ENCODE data around the gene ICAM1. TPM values are rescaled to one million over a fixed set of nuclear protein-coding genes. Genes with fewer than 3 reads are reported as not detected.

Gene ICAM1
- polyA plus RNA-seq, 1 donor from 2014 or later: not detected

- no peaks in the 10 kb centered on the region for H3K27me3 ChIP-seq (ENCODE audit: insufficient read depth, low read depth, low read length)
- no peaks in the 10 kb centered on the region for H3K79me2 ChIP-seq (replicated peaks; ENCODE audit: insufficient read depth, low read length)
- TF ChIP-seq TAF1 (IDR thresholded peaks at IDR 0.05; ENCODE audit: low read depth) (no peak), EP300 (conservative IDR thresholded peaks at IDR 0.05; ENCODE audit: poor library complexity, severe bottlenecking) (no peak), EZH2 (IDR thresholded peaks at IDR 0.05; ENCODE audit: borderline replicate concordance, insufficient read depth, low read length, poor library complexity, severe bottlenecking) (no peak)
- H3K9ac ChIP-seq (ENCODE audit: low read length): no peak overlapping the region
- no peak overlapping the region for H3K4me3 ChIP-seq (ENCODE audit: low read length)
- no peak overlapping the region for H3K4me2 ChIP-seq (ENCODE audit: low read length)
- no peaks in the 10 kb centered on the region for H4K20me1 ChIP-seq (ENCODE audit: insufficient read depth)
- no peaks in the 10 kb centered on the region for H3K36me3 ChIP-seq (ENCODE audit: insufficient read depth, low read length)
- no peak overlapping the region for H2AFZ ChIP-seq (ENCODE audit: low read depth, low read length)
- H3F3A ChIP-seq (ENCODE audit: insufficient read depth, low read length, poor library complexity, severe bottlenecking): no peaks in the 10 kb centered on the region
- no peaks in the 10 kb centered on the region for H3K9me2 ChIP-seq (ENCODE audit: insufficient read depth, low read length)
- no peak overlapping the region for H3K27ac ChIP-seq (ENCODE audit: low read length)
- H3K9me3 ChIP-seq (ENCODE audit: low read length): no peaks in the 10 kb centered on the region
These were observed 47.0 kb downstream of the ICAM1 start for GRCh38 chr19:10317857-10318462.

GRCh38 chr19:10318807-10319682 is 48.1 kb downstream of the ICAM1 start:
- TF ChIP-seq MXI1 (conservative IDR thresholded peaks at IDR 0.05; ENCODE audit: poor library complexity, severe bottlenecking): no peak
- no peak for TF ChIP-seq REST (IDR thresholded peaks at IDR 0.05; ENCODE audit: borderline replicate concordance)
- TF ChIP-seq EZH2 (IDR thresholded peaks at IDR 0.05; ENCODE audit: borderline replicate concordance, insufficient read depth, low read length, poor library complexity, severe bottlenecking): no peak
- no peak for TF ChIP-seq EP300 (conservative IDR thresholded peaks at IDR 0.05; ENCODE audit: poor library complexity, severe bottlenecking)
- TF ChIP-seq RAD21 (conservative IDR thresholded peaks at IDR 0.05): no peak
- TF ChIP-seq SMC3 (conservative IDR thresholded peaks at IDR 0.05; ENCODE audit: poor library complexity): no peak
- TF ChIP-seq POLR2AphosphoS5 (IDR thresholded peaks at IDR 0.05): no peak
- TF ChIP-seq CTCF (IDR thresholded peaks at IDR 0.05; ENCODE audit: poor library complexity, severe bottlenecking): no peak
- no peak for TF ChIP-seq TAF1 (IDR thresholded peaks at IDR 0.05; ENCODE audit: low read depth)
- Histone ChIP-seq H3K36me3 (ENCODE audit: insufficient read depth, low read length) (no peaks in the 10 kb centered on the region), H3K79me2 (replicated peaks; ENCODE audit: insufficient read depth, low read length) (no peaks in the 10 kb centered on the region)

More at GRCh38 chr19:10318807-10319682, 48.1 kb downstream of the ICAM1 start:
- no peak overlapping the region for H3K4me2 ChIP-seq (ENCODE audit: low read length)
- no peaks in the 10 kb centered on the region for H4K20me1 ChIP-seq (ENCODE audit: insufficient read depth)
- H2AFZ ChIP-seq (ENCODE audit: low read depth, low read length): no peak overlapping the region
- no peaks in the 10 kb centered on the region for H3K27me3 ChIP-seq (ENCODE audit: insufficient read depth, low read depth, low read length)
- no peak overlapping the region for H3K27ac ChIP-seq (ENCODE audit: low read length)
- H3K4me3 ChIP-seq (ENCODE audit: low read length): no peak overlapping the region
- no peaks in the 10 kb centered on the region for H3K9me2 ChIP-seq (ENCODE audit: insufficient read depth, low read length)
- no peaks in the 10 kb centered on the region for H3K9me3 ChIP-seq (ENCODE audit: low read length)
- H3F3A ChIP-seq (ENCODE audit: insufficient read depth, low read length, poor library complexity, severe bottlenecking): no peaks in the 10 kb centered on the region
- no peak overlapping the region for H3K9ac ChIP-seq (ENCODE audit: low read length)
